Thyroid gland (tissue), 4 donors: ENCODE results near the gene FOXK1. TPM values are rescaled to one million over a fixed set of nuclear protein-coding genes. Genes with fewer than 3 reads are reported as not detected.

Source experiments
- DNase-seq, 2 donors: peaks; one replicate each; pipeline ENCODE4 v3.0.0-alpha.2; 2019
- H3K27ac ChIP-seq, 3 donors: fragments of 200-600 bp; sonication (generic); 1 replicate in 2 of 3; 2 replicates in 1 of 3; pipeline ENCODE4 v1.5.1; 2016 to 2019; ENCODE audit warnings: mild to moderate bottlenecking in 1 of 3, moderate library complexity in 1 of 3
- H3K27me3 ChIP-seq: fragments of 200-600 bp; sonication (generic); one replicate; pipeline ENCODE4 v1.5.1; 2019
- H3K36me3 ChIP-seq, 2 donors: fragments of 200-600 bp; sonication (generic); one replicate each; pipeline ENCODE4 v1.5.1; 2016 to 2019
- H3K4me1 ChIP-seq, 2 donors: fragments of 200-600 bp; sonication (generic); one replicate each; pipeline ENCODE4 v1.5.1; 2017 to 2019
- H3K4me3 ChIP-seq, 3 donors: fragments of 200-600 bp; sonication (generic); replicated peaks in 1 of 3; 1 replicate in 2 of 3; 2 replicates in 1 of 3; pipeline ENCODE4 v1.5.1; 2016; ENCODE audit warnings: mild to moderate bottlenecking in 1 of 3
- H3K9me3 ChIP-seq: fragments of 200-600 bp; sonication (generic); one replicate; pipeline ENCODE4 v1.5.1; 2017
- CTCF ChIP-seq, 6 experiments: fragments of 200-600 bp in 3 of 6; fragments of 450-650 bp in 3 of 6; sonication (generic) in 3 of 6; IDR thresholded peaks; one replicate each; pipeline ENCODE4 v1.5.1; 2016 to 2019; ENCODE audit warnings: antibody characterized with exemption in 6 of 6, mild to moderate bottlenecking in 2 of 6, inconsistent platforms in 1 of 6, moderate library complexity in 1 of 6
- POLR2A ChIP-seq, 2 donors: fragments of 450-650 bp; IDR thresholded peaks; one replicate each; pipeline ENCODE4 v1.6.1; 2017; ENCODE audit warnings: antibody characterized with exemption in 2 of 2, mild to moderate bottlenecking in 2 of 2, moderate library complexity in 1 of 2
- WGBS, 2 donors: methylation state at CpG; one replicate each; pipeline ENCODE4 v1.1.5; 2017; 5-methylcytosine and 5-hydroxymethylcytosine counted together
- intact Hi-C: fragments of 100-400 bp; cut with DNase I; formaldehyde crosslinking; loops from one replicate; pipeline ENCODE4 v1.15.1; 2023
- total RNA-seq, 4 donors: library from RNA; depleted of rRNA; stranded (reverse); fragments of >200 nt; gene quantifications; one replicate each; pipeline ENCODE4 v1.2.3, GENCODE V29; 2016

Gene FOXK1
- total RNA-seq, 4 donors from 2014 or later = 15.0 to 33.0 (median 20.7) TPM

- no peaks in the 10 kb centered on the region for H3K27me3 ChIP-seq
- intact Hi-C loops = no loop called here
- no peak overlapping the region for H3K4me3 ChIP-seq
- H3K27ac ChIP-seq = no peak overlapping the region
- no peaks in the 10 kb centered on the region for H3K9me3 ChIP-seq
- WGBS, 2 donors = 89 to 93% methylated on average over 3 of the region's 19 CpGs
- no peak for DNase-seq
- H3K36me3 ChIP-seq = peaks cover 72 to 79% of the 10 kb centered on the region in 2 donors
- no peaks in the 10 kb centered on the region for H3K4me1 ChIP-seq
- TF ChIP-seq CTCF (IDR thresholded peaks at IDR 0.05) (no peak), POLR2A (IDR thresholded peaks at IDR 0.05) (no peak)
These were observed 102.7 kb downstream of the FOXK1 start for GRCh38 chr7:4784799-4785198.

GRCh38 chr7:4785371-4785770, 103.3 kb downstream of the FOXK1 start:
- WGBS, 2 donors = 92 to 96% methylated on average over 13 to 16 of the region's 20 CpGs
- no peak overlapping the region for H3K27ac ChIP-seq
- TF ChIP-seq POLR2A (IDR thresholded peaks at IDR 0.05) (no peak), CTCF (IDR thresholded peaks at IDR 0.05) (no peak)
- H3K9me3 ChIP-seq = no peaks in the 10 kb centered on the region
- no peak for DNase-seq
- no peaks in the 10 kb centered on the region for H3K4me1 ChIP-seq
- H3K27me3 ChIP-seq = no peaks in the 10 kb centered on the region
- H3K4me3 ChIP-seq = no peak overlapping the region
- intact Hi-C loops = no loop called here
- H3K36me3 ChIP-seq = peaks cover 72 to 82% of the 10 kb centered on the region in 2 donors

GRCh38 chr7:4786015-4786414, 103.9 kb downstream of the FOXK1 start:
- WGBS, 2 donors = 96 to 100% methylated on average over 5 to 14 of the region's 17 CpGs
- H3K4me1 ChIP-seq = no peaks in the 10 kb centered on the region
- H3K27ac ChIP-seq = no peak overlapping the region
- TF ChIP-seq POLR2A (IDR thresholded peaks at IDR 0.05) (no peak), CTCF (IDR thresholded peaks at IDR 0.05) (no peak)
- intact Hi-C loops = no loop called here
- no peak overlapping the region for H3K4me3 ChIP-seq
- no peaks in the 10 kb centered on the region for H3K27me3 ChIP-seq
- no peak for DNase-seq
- H3K9me3 ChIP-seq = no peaks in the 10 kb centered on the region
- peaks cover 77 to 85% of the 10 kb centered on the region in 2 donors for H3K36me3 ChIP-seq

GRCh38 chr7:4787541-4787940, 105.4 kb downstream of the FOXK1 start:
- H3K9me3 ChIP-seq = no peaks in the 10 kb centered on the region
- no peak for DNase-seq
- H3K4me3 ChIP-seq = no peak overlapping the region
- 93 to 97% methylated on average over 10 to 17 of the region's 17 CpGs for WGBS, 2 donors
- H3K36me3 ChIP-seq = peaks cover 67 to 81% of the 10 kb centered on the region in 2 donors
- peaks cover under 1 to 3% of the 10 kb centered on the region in 2 donors for H3K4me1 ChIP-seq
- intact Hi-C loops = no loop called here
- TF ChIP-seq POLR2A (IDR thresholded peaks at IDR 0.05) (no peak), CTCF (IDR thresholded peaks at IDR 0.05) (no peak)
- H3K27me3 ChIP-seq = no peaks in the 10 kb centered on the region
- no peak overlapping the region for H3K27ac ChIP-seq

- H3K36me3 ChIP-seq = peaks cover 62 to 76% of the 10 kb centered on the region in 2 donors
- H3K4me1 ChIP-seq = peaks cover 4 to 6% of the 10 kb centered on the region in 2 donors
- no peak for DNase-seq
- no peaks in the 10 kb centered on the region for H3K27me3 ChIP-seq
- H3K4me3 ChIP-seq = no peak overlapping the region
- no peak overlapping the region for H3K27ac ChIP-seq
- 89 to 93% methylated on average over 12 to 13 of the region's 23 CpGs for WGBS, 2 donors
- TF ChIP-seq CTCF (IDR thresholded peaks at IDR 0.05) = no peak
- TF ChIP-seq POLR2A (IDR thresholded peaks at IDR 0.05) = no peak
- intact Hi-C loops = no loop called here
- H3K9me3 ChIP-seq = no peaks in the 10 kb centered on the region
These were observed 106.0 kb downstream of the FOXK1 start for GRCh38 chr7:4787947-4788626.
